Suppressor macrophage (primary cell): Measurements from ENCODE around the gene MAGI2.
A peak's percentile ranks its signal among the peaks of the same experiment; 100 is the strongest.

Experiments used
- DNase-seq, 4 experiments: peaks; one replicate each; pipeline ENCODE4 v3.0.0-alpha.2; 2020 to 2022

Gene MAGI2

DNA sequence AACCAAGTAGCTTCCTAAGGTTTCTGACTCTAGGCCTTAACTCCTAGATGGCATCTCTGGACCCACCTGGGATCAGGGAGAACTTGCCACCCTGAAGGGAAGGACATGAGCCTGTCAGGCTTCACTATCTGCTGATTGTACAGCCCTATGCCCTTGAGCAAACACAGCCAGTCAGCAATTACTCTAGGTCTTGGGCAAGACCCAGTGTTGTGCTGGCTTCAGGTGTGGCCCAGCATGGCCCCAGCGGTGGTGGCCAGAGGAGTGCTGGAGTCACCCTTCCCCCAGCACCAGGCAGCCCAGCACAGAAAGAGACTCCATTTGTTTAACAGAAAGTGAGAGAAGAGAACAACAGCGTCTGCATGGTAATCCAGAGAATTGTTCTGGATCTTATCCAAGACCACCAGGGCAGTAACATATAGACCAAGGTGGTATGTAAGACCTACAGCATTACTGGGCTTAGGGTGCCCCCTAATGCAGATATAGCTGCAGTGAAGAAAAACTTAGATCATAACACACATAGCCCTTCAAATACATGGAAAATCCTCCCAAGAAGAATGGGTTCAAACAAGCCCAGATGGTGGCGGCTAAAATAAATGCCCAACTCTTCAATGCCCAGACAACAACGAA, 207.7 kb downstream of the MAGI2 start:
- no peak for DNase-seq

DNA sequence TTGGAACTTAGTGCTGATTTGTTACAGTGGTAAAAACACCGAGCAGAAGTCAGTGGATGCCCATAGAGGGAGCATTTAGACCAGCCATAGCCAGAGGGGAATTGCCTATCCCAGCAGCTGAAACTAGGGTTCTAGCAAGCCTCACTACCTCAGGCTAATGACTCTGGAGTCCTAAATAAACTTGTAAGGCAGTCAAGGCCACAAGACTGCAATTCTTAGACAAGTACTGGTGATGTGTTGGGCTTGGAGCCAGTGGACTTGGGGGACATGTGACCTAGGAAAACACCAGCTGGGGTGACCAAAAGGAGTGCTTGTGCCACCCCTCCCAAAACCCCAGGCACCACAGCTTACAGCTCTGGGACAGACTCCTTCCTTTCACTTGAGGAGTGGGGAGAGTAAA, 209.0 kb downstream of the MAGI2 start:
- DNase-seq, result no peak

DNA sequence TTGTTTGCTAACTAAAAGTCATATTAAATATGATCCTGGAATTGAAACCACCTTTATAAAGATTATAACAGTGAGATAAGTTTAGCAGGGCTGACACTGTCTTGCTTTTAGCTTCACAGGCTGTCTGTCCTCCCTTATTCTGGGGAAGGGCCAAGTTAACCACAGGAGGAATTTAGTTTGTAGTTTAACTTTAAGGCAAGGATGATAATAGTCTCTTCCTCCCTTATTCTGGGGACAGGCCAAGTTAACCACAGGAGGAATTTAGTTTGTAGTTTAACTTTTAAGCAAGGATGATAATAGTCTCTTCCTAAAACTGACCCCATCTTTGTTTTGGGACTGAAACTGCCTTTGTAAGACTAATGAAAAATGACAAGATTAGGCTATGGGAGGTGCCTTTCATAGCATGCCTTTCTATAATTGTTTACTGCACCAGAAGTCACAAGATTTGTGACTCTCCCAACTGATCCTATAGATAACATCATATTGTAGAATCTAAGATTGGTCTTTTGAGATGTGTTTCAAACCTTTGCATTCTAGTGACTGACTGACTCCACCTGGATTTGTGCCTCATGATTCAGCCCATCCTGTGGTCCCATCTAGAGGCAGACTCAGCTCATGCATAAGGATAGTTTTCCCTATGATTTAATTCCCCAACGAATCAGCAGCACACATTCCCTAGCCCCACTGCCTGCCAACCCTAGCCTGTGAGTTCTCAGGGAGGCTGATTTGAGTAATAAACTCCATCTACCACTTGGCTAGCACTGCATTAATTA, 212.0 kb downstream of the MAGI2 start:
- no peak for DNase-seq

- DNase-seq, result no peak
Measured at GRCh38 chr7:79240413-79240812, 213.1 kb downstream of the MAGI2 start.

DNA sequence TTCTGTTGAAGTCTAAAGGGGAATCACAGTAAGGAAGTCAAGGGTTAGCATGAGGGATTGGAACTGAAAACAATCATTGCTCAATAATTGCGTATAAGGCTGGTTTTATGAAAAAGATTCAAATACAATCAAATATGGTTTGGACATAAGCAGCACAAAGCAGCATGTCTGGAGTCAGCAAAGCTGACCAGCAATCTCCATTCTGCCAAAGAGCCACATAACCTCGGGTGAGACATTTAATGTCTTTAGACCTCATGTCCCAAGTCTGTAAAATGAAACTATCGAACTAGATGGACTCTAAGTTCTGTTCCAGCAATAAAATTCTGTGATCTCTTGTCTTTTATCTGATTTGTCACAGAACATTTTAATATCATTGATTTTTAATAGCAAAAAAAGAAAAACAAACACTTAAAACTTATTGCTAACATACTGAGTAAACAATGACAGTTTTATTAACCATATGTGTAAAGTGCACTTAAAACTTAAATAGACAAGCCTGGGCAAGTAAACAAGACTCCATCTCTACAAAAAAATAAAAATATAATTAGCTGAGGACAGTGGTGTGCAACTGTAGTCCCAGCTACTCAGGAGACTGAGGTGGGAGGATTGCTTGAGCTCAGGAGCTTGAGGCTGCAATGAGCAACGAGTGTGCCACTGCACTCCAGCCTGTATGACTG, 217.0 kb downstream of the MAGI2 start:
- no peak for DNase-seq

- no peak for DNase-seq
Measured at GRCh38 chr7:79227044-79227443, 226.4 kb downstream of the MAGI2 start.

- DNase-seq, result no peak
Measured at GRCh38 chr7:79221211-79221610, 232.3 kb downstream of the MAGI2 start.

DNA sequence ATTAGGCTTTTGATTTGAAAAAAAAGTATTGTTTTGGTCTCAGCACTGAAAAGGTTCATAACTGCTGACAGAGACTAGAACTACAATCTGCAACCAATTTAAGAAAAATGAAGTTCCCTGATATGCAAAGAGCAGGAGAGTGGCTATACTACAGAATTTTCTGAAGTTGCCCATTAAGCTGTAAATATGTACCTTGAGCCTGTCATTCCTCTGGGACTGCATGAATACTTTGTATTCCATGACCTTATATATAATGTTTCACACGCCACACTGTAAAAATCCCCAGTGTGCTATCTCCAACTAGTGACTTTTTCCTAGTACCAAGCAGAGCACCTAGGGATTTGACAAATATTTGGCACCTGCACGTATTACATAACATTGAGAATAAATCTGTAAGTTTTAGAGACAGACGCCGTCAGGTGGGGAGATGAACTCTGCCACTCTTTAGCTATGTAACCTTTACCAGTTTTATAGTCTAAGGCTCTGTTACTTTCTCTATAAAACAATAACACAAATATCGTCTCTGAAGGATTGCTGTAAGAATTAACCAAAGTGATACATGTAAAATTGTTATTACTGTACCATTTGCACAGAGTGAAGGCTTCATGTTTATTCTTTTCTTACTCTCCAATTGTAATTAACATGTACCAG, 235.4 kb downstream of the MAGI2 start:
- no peak for DNase-seq

DNA sequence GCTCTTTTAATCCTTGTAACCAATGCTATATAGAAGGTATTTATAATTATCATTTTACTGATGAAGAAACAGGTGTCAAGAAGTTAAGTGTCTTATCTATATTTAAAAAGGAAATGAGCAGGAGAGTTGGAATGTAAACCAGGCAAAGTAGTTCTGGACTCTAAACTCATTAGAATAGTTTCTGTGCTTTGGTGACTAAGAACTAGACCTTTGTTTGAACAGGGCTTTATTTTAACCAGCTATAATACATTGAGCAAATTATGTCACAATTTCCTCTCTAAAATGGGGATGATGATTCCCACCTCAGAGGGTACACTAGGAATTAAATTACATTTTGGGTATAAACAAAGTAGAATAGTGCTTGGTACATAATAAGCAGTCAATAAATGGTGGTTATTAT, 236.0 kb downstream of the MAGI2 start:
- no peak for DNase-seq

DNA sequence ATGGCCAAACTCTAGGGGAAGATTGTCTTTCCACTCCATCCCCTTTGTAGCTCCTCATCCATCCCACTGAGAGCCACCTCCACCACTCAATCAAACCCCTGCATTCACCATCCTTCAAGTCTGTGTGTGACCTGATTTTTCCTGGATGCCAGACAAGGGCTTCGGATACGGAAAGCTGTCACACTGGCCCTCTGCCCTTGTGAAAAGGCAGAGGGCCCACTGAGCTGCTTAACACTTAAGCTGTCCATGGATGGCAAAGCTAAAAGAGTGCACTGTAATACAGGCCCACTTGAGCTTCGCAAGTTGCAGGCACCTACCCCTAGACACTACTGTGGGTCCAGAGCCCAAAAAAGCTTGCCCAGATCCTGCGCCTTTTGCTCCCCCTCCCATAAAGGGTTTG, 237.2 kb downstream of the MAGI2 start:
- DNase-seq, result no peak

- DNase-seq, result no peak
Measured at GRCh38 chr7:79212334-79212733, 241.1 kb downstream of the MAGI2 start.

DNA sequence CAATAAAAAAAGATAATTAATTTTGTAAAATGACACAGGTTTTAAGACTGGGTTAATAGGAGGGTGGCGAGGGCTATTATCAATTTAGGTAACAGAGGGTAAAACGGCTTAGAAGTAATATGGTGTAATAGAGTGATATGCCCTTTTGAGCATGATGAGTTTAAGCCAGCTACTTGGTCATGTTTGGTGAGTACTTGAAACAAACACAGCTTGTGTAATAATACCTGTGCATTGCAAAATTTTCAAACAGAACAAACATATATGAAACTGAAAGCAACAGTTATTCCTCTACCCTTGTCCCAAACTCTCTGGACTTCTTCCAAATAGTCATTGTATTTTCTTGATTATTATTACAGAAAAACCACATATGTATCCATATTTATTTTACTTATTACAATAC, 241.7 kb downstream of the MAGI2 start:
- DNase-seq, result no peak

- no peak for DNase-seq
Measured at GRCh38 chr7:79199961-79200360, 253.5 kb downstream of the MAGI2 start.

GRCh38 chr7:79199266-79199665, 254.2 kb downstream of the MAGI2 start:
- no peak for DNase-seq

GRCh38 chr7:79185605-79186004, 267.9 kb downstream of the MAGI2 start:
- no peak for DNase-seq

DNA sequence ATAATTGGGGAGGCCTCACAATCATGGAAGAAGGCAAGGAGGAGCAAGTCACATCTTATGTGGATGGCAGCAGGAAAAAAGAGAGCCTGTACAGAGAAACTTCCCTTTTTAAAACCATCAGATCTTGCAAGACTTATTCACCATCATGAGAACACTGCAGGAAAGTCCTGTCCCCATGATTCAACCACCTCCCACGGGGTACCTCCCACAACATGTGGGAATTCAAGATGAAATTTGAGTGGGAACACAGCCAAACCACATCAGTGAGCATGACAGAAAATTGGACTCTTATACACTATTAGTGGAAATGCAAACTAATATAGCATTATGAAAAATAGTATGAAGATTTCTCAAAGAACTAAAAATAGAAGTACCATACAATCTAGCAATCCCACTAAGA, 271.2 kb downstream of the MAGI2 start:
- DNase-seq, result peak; percentile 48 to 81 (median 69)

GRCh38 chr7:79180533-79180932, 272.9 kb downstream of the MAGI2 start:
- no peak for DNase-seq

DNA sequence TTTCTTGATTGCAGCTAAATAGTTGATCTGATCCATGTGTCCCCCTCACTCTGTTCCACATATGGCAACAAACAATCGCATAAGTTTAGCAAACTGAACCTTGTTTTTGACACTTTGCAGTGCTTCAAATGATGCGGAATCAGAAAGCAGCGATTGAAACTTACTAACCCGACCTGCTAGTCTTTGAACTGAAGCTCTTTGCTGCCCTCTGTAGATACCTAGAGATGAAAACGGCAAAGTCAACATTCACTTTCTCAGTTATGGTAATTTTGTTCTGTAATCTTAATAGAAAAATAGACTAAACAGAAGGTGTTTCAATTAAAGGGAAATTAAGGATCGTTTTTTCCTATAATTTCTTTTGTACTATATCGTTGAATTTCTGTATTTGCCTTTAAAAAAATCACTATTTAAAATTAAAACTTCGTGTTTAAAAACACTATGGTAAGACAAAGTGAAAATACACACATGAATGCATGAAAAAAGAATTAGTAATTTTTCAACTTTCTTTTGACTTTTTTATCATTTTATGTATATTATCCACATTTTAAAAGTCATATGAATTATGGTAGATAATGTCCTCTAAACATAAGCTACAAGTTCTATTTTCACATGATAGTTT, 276.5 kb downstream of the MAGI2 start:
- DNase-seq, result peak; percentile 7 to 49 (median 30)

DNA sequence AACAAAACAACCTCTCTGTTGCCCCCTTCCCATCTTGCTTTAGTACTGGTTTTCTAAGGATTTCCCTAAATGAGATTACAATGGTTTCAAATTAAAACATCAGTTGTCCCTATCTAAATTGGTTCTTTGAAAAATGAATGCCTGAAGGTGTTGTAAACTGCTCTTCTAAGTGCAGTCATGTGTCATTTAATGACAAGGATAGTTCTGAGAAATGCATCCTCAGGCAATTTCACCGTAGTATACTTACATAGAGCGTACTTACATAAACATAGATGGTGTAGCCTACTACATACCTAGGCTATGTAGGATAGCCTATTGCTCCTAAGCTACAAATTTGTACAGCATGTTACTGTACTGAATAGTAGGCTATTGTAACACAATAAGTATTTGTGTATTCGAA, 278.1 kb downstream of the MAGI2 start:
- DNase-seq, result no peak

DNA sequence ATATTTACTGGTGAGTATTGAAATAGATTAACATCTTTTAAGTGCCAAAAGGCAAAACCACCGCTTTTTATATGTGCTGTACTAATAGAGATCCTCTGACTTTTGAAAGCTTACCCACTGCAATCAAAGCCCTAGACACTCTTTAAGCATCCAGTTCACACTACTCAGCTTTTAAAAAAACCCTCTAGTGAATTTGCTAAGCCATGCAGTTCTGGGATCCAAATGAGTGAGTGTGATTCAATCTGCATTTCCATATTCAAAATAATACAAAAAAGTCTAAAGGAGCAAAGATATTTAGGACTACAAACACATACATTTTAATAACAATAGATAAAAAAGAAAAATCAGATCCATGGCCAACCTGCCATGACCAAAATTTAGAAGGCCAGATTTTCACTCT, 288.2 kb downstream of the MAGI2 start:
- DNase-seq, result no peak

DNA sequence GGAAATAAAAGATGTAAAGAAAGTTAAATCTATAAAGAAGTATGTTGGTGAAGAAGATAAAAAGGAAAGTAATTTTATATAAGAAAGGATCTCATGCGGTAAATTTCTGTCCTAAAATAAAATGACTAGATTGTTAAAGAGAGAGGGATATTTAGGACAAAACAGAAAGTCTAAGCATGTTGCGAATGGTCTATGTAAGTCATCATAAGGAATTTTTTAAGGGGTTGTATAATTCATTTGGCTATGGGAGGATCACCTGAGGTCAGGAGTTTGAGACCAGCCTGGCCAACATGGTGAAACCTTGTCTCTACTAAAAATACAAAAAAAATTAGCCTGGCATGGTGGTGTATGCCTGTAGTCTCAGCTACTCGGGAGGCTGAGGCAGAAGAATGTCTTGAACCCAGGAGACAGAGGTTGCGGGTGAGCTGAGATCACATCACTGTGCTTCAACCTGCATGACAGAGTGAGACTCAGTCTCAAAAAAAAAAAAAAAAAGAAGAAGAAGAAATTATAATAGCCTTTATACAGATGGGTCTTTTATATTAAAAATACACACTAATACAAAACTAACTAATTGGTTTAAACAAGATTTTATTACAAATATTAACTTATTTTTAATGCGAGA, 294.3 kb downstream of the MAGI2 start:
- no peak for DNase-seq

DNA sequence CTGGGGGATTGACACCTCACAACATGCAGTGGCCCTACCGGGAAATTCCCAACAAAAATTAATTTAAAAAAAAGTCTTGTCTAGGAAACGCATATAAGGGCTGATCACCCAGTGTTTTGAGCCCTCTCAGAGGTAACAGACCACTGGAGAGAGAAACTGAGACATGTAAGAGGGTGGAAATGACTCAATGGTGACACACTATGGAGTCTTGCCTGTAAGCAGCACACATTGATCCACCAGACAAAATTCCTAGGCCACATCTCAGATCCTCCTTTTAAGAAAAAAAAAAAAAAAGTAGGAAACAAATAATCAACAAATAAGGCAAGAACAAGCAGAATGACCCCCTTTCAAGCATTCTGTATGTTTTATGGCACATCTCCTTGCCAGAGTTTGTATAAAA, 296.2 kb downstream of the MAGI2 start:
- no peak for DNase-seq

DNA sequence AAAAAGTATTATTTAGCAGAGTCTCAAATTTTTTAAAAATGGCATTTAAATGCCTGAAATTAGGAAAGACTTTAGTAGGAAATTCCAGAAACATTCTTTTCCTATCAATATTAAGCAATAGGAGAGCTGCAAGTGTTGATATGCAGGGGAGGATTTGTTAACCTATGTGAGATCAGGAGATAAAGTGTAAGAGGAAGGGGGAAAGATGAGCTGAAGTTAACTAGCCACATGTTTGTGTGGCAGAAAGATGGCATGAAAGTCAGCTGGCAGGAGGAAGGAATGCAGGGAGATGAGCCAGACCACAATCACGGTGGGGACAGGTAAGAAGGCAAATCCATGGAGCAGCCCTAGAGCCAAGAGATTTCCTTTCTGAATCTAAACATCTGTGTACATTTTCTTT, 303.6 kb downstream of the MAGI2 start:
- DNase-seq, result no peak
